Measurements from ENCODE around the gene MAP2K6. TPM values are rescaled to one million over a fixed set of nuclear protein-coding genes. Genes with fewer than 3 reads are reported as not detected.

The MAP2K6 gene
- total and polyA plus RNA-seq, 5 experiments from 2014 or later = 12.9 to 18.9 (median 15.9) TPM

GRCh38 chr17:69581061-69581961 lies 166.8 kb downstream of the MAP2K6 start:
- Mint-ChIP-seq H3K27me3 (peaks cover 10 to 26% (median 11%) of the 10 kb centered on the region in 5 donors), H3K36me3 (no peaks in the 10 kb centered on the region), H3K27ac (peak overlapping the region in 9 of 10 donors; percentile 11 to 88 (median 81)), H3K4me3 (peak overlapping the region; percentile 69 to 89 (median 82)), H3K4me1 (peaks cover 3 to 24% (median 14%) of the 10 kb centered on the region in 4 donors), H3K9me3 (no peaks in the 10 kb centered on the region)
- ATAC-seq (peak; percentile 83 to 91), DNase-seq (peak in 9 of 10 donors; percentile 5 to 65 (median 43))
- POLR2A ChIA-PET = no interaction called here

GRCh38 chr17:69588316-69588715 lies 173.8 kb downstream of the MAP2K6 start:
- Mint-ChIP-seq H3K27me3 (peaks cover 0 to 5% (median 3%) of the 10 kb centered on the region in 5 donors), H3K4me1 (no peaks in the 10 kb centered on the region), H3K4me3 (no peak overlapping the region), H3K36me3 (no peaks in the 10 kb centered on the region), H3K27ac (no peak overlapping the region), H3K9me3 (no peaks in the 10 kb centered on the region)
- POLR2A ChIA-PET = no interaction called here
- no peak for DNase-seq
- no peak for ATAC-seq

GRCh38 chr17:69588827-69589239 lies 174.3 kb downstream of the MAP2K6 start:
- Mint-ChIP-seq H3K4me1 (no peaks in the 10 kb centered on the region), H3K9me3 (no peaks in the 10 kb centered on the region), H3K27ac (no peak overlapping the region), H3K36me3 (peaks cover 0 to under 1% (median 0%) of the 10 kb centered on the region in 3 donors), H3K27me3 (peaks cover 0 to 8% (median 3%) of the 10 kb centered on the region in 5 donors), H3K4me3 (no peak overlapping the region)
- POLR2A ChIA-PET = no interaction called here
- DNase-seq = no peak
- ATAC-seq = no peak

DNA sequence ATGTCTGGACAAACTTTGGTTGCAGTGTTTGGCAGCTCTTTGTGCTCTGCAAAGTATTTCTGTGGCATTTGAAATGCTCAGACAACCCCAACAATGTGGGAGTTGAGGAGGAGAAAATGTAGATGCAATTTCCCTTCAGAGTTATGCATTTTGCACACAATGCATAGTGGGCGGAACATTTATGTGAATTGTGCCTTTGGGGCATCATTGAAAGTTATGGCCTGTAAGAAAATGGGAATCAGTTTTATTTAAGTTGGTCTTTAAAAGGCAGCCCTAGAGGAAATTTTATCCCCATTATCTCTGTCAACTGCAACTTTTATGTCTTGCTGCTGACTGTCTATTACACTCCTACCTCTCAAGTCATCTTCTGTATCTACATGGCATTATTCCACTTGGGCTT lies 176.2 kb downstream of the MAP2K6 start:
- Mint-ChIP-seq H3K4me3 (no peak overlapping the region), H3K4me1 (no peaks in the 10 kb centered on the region), H3K27ac (no peak overlapping the region), H3K9me3 (no peaks in the 10 kb centered on the region), H3K27me3 (peaks cover 0 to 9% (median 4%) of the 10 kb centered on the region in 5 donors), H3K36me3 (peaks cover 0 to 2% (median 0%) of the 10 kb centered on the region in 3 donors)
- ATAC-seq (no peak), DNase-seq (no peak)
- POLR2A ChIA-PET = no interaction called here

- DNase-seq (no peak), ATAC-seq (no peak)
- H3K27ac Mint-ChIP-seq = no peak overlapping the region
- H3K27me3 Mint-ChIP-seq = peaks cover 0 to 9% (median 4%) of the 10 kb centered on the region in 5 donors
- no peak overlapping the region for H3K4me3 Mint-ChIP-seq
- H3K36me3 Mint-ChIP-seq = peaks cover 0 to 2% (median 0%) of the 10 kb centered on the region in 3 donors
- POLR2A ChIA-PET = no interaction called here
- H3K4me1 Mint-ChIP-seq = no peaks in the 10 kb centered on the region
- H3K9me3 Mint-ChIP-seq = no peaks in the 10 kb centered on the region
These were observed 178.3 kb downstream of the MAP2K6 start for GRCh38 chr17:69592692-69593350.

DNA sequence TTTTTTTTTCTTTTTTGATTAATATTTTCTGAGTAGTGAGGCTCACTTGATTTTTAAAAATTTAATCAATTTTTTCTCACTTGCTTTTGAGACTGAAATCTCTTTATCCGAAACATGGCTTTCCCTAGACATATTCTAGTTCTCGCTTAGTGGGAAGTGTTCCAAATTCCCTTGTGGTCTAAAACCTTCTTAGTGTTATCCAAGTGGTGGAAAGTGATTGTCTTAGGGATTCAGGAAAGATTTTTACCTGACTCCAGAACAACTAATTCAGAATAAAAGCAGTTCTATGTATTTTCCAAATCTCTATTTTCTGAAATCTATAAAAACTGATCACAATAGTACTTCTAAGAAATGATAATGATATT lies 178.8 kb downstream of the MAP2K6 start:
- no peak for ATAC-seq
- Mint-ChIP-seq H3K36me3 (peaks cover 0 to 2% (median 0%) of the 10 kb centered on the region in 3 donors), H3K27me3 (peaks cover 0 to 9% (median 4%) of the 10 kb centered on the region in 5 donors), H3K4me1 (no peaks in the 10 kb centered on the region), H3K9me3 (no peaks in the 10 kb centered on the region), H3K27ac (no peak overlapping the region), H3K4me3 (no peak overlapping the region)
- POLR2A ChIA-PET = no interaction called here
- DNase-seq = no peak

GRCh38 chr17:69593716-69594115 lies 179.2 kb downstream of the MAP2K6 start:
- Mint-ChIP-seq H3K4me1 (no peaks in the 10 kb centered on the region), H3K27ac (no peak overlapping the region), H3K4me3 (no peak overlapping the region), H3K36me3 (peaks cover 0 to 2% (median 0%) of the 10 kb centered on the region in 3 donors), H3K27me3 (peaks cover 0 to 9% (median 4%) of the 10 kb centered on the region in 5 donors), H3K9me3 (no peaks in the 10 kb centered on the region)
- ATAC-seq = no peak
- no peak for DNase-seq
- POLR2A ChIA-PET = no interaction called here

- no peak overlapping the region for H3K27ac Mint-ChIP-seq
- POLR2A ChIA-PET = no interaction called here
- H3K4me1 Mint-ChIP-seq = no peaks in the 10 kb centered on the region
- H3K36me3 Mint-ChIP-seq = peaks cover 0 to 2% (median 0%) of the 10 kb centered on the region in 3 donors
- DNase-seq (no peak), ATAC-seq (no peak)
- H3K9me3 Mint-ChIP-seq = no peaks in the 10 kb centered on the region
- peaks cover 0 to 9% (median 5%) of the 10 kb centered on the region in 5 donors for H3K27me3 Mint-ChIP-seq
- H3K4me3 Mint-ChIP-seq = no peak overlapping the region
These were observed 180.1 kb downstream of the MAP2K6 start for GRCh38 chr17:69594641-69595040.

- Mint-ChIP-seq H3K4me3 (no peak overlapping the region), H3K9me3 (no peaks in the 10 kb centered on the region), H3K27me3 (peaks cover 0 to 9% (median 5%) of the 10 kb centered on the region in 5 donors), H3K36me3 (peaks cover 0 to 2% (median 0%) of the 10 kb centered on the region in 3 donors), H3K27ac (no peak overlapping the region), H3K4me1 (no peaks in the 10 kb centered on the region)
- DNase-seq = no peak
- ATAC-seq = no peak
- POLR2A ChIA-PET = no interaction called here
These were observed 181.6 kb downstream of the MAP2K6 start for GRCh38 chr17:69596141-69596540.

GRCh38 chr17:69597898-69598692 lies 183.6 kb downstream of the MAP2K6 start:
- H3K27ac Mint-ChIP-seq = no peak overlapping the region
- peaks cover 0 to 5% (median 1%) of the 10 kb centered on the region in 5 donors for H3K27me3 Mint-ChIP-seq
- POLR2A ChIA-PET = no interaction called here
- no peaks in the 10 kb centered on the region for H3K9me3 Mint-ChIP-seq
- H3K4me3 Mint-ChIP-seq = no peak overlapping the region
- H3K36me3 Mint-ChIP-seq = peaks cover 0 to 2% (median 0%) of the 10 kb centered on the region in 3 donors
- no peak for DNase-seq
- ATAC-seq = no peak
- H3K4me1 Mint-ChIP-seq = peaks cover 7 to 10% (median 9%) of the 10 kb centered on the region in 4 donors

DNA sequence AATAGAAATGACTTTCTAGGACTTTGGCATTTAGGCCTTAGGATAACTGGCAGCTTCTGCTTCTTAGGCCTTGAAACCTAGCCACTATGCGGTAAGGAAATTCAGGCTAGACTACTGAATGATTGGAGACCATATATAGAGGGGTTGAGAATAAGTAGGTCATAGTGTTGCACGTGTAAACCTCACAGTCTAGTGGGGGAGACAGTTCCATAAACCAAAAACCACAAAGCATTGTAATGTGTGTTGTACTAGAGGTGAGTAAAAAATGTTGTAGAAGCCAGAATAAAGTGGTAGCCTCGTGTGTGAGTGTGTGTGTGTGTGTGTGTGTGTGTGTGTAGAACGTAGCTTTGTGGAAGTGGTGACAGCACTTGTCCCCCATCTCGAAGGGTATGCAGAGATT lies 188.5 kb downstream of the MAP2K6 start:
- H3K36me3 Mint-ChIP-seq = no peaks in the 10 kb centered on the region
- peaks cover 0 to 22% (median 3%) of the 10 kb centered on the region in 5 donors for H3K27me3 Mint-ChIP-seq
- POLR2A ChIA-PET = no interaction called here
- H3K27ac Mint-ChIP-seq = peak overlapping the region in 4 of 10 donors; percentile 0 to 49 (median 14)
- DNase-seq = peak in 3 of 10 donors; percentile 1 to 18 (median 3)
- ATAC-seq = peak in 1 of 2 donors; percentile 74
- H3K9me3 Mint-ChIP-seq = no peaks in the 10 kb centered on the region
- H3K4me1 Mint-ChIP-seq = peaks cover 8 to 18% (median 13%) of the 10 kb centered on the region in 4 donors
- no peak overlapping the region for H3K4me3 Mint-ChIP-seq
